ENCODE results near the gene SMIM38.

The SMIM38 gene

DNA sequence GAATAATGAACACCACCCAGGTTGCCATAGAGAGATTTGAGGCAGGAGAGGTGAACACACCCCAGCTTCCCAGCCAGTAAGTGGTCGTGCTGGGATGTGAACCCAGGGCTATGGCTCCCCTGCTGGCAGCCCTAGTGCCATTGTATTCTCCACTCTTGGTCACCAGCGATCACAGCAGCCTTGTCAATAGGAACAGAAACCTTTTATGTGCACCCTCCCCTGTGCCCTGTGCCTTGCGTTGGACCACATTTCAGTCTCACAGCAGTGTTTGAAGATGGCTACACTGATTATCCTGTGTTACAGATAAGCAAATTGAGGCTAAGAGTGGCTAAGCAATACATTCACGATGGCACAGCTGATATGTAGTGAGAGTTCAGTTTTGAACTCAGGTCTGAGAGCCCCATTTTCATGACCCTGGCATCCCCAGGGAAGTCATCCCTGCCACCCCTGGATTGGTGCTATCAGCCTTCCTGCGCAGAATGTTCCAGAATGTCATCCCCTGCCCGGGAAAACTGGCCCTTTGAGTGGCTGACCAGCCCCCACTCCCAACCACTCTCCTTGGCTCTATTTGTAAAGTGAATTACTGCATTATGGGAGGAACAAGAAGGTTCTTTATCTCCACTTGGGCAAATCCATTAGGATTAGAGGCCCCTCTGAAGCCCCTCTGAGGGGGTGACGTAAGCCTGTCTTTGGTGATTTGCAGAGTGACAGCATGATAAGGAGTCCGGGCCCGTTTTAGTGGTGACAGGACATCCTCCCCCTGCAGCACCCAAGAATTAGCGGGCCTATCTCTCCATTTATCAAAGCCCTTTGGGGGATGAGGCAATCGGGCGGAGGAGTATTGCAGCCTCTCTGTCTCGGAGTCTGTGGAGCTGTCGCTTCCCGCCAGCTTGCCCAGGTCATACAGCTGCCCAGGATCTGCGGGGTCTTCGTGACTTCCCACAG, 30.9 kb downstream of the SMIM38 start:
- DNase-seq (no peak), ATAC-seq (no peak)

DNA sequence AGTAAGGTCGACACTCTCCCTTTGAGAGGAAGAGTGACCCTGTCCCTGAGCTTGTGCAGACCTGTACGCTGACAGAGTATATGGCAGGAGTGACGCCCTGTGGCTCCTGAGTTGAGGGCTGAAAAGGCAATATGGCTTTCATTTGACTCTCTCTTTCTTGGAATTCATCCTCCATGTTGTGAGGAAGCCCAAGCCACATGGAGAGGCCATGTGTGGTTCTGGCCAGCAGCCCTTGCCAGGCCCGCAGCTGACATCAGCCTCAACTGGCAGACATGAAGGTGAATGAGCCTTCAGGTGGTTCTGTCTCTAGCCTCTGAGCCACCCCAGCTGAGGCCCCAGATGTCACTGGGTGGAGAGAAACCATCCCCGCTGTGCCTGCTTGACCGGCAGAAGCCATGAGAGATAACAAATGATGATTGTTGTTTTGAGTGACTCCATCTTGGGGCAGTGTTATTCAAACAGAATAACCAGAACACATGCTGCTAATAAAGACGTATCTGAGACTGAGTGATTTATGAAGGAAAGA, 31.9 kb downstream of the SMIM38 start:
- ATAC-seq (no peak), DNase-seq (no peak)

DNA sequence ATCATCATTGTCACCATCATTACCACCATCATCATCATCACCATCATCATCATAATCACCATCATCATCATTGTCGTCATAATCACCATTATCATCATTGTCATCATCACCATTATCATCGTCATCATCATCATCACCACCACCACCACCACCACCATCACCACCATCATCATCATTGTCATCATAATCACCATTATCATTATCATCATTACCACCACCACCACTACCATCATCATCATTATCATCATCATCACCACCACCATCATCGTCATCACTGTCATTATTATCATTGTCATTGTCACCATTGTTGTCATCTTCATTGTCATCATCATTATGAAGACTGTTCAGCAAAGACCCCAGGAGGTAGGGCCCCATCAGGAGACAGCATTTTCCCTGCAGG, 33.3 kb downstream of the SMIM38 start:
- ATAC-seq (no peak), DNase-seq (no peak)

DNA sequence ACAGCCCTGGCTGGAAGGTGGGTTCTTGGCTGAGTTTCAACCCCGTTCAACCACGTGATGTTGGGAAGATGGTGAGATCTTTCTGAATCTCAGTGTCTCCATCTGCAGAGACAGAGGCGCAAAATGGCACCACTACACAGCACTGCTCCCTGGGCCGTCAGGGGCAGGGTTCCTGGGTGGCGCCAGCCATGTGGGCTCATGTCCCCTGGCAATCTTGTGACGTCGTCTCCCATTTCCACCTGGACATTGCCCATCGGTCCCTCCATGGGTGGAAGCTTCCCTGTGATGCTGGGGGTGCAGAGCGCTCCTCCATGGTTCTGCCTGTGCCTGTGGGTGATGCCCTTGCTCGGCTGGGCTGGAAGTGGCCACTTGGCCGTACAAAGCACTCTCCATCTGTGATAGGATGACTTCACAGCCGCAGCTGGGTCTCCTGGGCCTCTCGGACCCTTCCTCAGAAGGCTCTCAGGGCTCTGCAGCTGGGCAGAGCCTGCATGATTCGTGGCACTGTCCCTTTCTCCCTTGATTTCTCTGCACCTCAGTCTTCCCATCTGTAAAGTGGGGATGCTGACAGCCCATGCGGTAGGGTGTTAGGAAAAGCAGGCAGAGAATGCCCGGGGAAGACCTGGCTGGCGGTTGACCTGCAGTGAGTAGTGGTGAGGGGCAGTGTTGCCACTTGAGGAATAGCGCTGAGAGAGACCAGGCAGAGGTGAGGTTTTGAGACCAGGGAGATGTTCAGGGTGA, 35.2 kb downstream of the SMIM38 start:
- ATAC-seq = no peak

DNA sequence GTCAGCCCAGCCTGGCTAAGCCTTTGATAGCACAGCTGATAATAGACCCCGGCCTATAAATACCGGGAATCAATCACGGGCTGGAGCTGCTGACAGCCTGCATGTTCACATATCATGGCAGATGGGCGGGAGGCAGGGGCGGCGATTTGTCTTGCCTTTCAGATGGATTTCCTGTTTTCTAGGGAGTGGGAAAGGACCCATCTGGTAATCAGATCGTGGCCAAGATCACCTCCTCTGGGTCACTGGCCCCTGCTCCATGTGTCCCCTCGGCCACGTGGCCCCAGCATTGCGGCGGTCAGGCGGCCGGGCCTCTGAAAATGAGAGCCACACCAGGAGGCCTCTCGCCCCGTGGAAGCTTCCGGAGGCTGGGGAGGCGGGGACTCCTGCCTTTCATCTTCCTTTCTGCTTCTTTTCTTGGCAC, 36.6 kb downstream of the SMIM38 start:
- DNase-seq (no peak), ATAC-seq (no peak)

More for the DNA sequence above, 35.2 kb downstream of the SMIM38 start:
- DNase-seq = no peak

DNA sequence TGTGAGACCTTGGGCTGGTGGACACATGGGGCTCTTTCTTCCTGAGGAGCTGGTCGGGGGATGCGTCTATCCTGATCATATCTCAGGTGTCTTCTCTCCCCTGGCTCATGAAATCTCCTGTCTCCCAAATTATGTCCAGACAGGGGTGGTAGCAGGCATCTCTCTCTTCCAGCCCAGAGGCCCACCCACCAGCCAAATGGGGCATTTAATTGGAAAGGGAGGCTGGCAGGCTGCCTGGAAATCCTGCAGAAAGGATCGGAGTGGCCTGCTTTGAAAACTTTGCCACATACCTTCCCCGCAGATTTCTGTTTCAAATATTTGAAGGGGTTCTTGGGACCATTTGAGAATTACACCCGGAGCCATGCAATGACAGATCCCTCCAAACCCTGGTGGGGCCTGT, 37.4 kb downstream of the SMIM38 start:
- ATAC-seq = no peak
- no peak for DNase-seq

DNA sequence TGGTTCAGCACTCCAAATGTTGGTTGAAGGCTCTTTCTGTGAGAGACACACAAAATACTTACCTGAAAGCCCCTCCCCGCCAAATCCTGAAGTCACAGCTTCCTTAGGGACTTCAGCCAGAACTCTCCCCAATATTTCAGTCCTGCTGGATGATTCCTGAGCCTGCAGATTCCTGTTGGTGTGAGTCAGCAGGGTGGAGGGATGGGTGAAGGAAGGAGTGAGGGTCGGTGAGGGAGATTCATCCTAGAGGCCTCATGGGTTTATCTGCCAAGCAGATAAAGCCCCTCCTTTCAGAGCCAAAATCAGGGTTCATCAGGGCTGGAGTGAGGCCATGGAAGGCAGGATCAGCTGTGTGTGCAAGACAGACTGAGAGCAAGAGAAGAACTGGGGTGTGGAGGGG, 37.9 kb downstream of the SMIM38 start:
- no peak for ATAC-seq
- no peak for DNase-seq

DNA sequence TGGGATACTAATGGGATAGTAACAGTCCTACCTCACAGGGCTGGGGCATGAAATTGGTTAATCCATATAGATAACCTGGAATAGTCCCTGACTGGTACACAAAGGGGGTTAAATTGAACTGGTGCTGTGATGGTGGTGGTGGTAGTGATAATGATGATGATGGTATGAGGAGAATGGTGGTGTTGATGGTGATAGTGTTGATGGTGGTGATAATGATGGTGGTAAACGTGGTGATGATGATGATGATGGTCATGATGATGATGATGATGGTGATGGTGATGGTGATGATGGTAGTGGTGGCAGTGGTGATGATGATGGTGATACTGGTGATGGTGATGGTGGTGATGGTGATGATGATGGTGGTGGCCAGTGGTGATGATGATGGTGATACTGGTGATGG, 38.7 kb downstream of the SMIM38 start:
- ATAC-seq = no peak
- DNase-seq = no peak

DNA sequence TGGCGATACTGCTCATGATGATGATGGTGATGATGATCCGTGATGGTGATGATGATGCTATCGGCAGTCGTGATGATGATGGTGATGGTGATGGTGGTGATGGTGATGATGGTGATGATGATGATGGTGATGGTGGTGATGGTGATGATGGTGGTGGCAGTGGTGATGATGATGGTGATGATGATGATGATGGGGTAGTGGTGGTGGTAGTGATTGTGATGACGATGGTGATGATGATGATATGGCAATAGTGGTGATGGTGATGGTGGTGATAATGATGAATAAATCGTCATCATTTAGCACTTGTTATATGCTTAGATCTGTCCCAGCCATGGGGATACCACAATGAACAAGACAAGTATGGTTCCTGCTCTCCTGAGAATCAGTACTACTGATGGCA, 39.2 kb downstream of the SMIM38 start:
- ATAC-seq = no peak

DNA sequence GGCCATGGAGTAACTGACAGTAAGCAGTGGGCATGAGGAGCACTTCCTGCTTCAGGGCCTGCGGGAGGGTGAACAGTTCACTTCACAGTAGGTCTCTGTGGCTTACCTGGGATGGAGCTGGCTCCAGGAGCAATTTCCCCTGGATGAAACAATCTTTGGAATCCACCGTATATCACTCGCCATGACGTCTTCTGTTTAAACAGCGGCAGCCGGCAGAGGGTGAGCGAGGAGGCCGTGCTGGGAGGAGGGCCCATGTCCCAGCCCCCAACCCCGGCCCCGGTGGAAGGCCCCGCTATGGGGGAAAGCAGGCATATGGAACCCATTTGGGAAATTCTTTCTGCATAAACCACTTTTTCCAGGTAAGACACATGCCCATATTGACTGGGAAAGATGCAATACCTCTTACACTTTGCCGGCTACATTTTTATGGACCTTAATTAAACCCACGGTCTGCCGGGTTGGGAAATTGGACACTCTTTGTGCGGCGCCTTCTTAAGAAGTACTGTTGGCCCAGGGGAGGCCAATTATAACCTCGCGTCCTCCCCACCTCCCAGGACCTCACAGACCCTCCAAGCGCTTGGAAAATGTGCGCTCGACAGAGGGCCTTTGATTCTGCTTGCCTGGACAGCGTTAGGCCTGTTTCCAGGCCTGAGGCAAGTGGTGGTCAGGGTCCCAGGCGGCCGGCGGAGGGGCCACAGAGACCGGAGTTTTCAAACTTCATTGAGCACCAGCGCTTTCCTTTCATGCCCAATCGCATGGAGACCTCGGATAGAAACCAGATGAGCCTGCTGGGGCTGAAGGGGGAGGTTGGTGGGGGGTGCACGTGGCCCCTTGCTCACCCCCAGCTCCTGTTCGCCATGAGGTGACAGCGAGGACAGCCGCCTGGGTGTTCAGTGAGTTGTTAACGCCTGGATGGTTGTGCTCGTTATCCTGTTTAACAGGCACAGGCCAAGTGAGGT, 40.4 kb downstream of the SMIM38 start:
- DNase-seq (no peak), ATAC-seq (no peak)

More for the DNA sequence above, 39.2 kb downstream of the SMIM38 start:
- no peak for DNase-seq

DNA sequence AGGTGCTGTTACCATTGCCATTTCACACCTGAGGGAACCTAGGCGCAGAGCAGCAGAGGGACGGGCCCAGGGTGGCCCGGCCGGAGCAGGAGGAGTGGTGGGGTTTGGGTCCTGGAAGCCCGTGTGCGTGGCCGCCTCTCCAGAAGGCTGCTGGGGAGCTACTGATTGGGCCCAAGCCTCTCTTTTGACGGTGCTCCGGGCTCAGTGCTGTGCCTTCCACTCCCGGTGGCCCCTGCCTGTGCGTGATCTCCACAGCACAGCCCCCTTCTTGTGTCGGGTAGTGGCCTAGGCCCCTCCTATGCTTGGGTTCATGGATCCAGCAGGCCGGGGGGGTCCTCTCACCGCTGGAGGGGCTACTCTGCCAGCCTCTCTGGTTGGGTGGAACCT, 41.0 kb downstream of the SMIM38 start:
- DNase-seq (no peak), ATAC-seq (peak; percentile 28)

DNA sequence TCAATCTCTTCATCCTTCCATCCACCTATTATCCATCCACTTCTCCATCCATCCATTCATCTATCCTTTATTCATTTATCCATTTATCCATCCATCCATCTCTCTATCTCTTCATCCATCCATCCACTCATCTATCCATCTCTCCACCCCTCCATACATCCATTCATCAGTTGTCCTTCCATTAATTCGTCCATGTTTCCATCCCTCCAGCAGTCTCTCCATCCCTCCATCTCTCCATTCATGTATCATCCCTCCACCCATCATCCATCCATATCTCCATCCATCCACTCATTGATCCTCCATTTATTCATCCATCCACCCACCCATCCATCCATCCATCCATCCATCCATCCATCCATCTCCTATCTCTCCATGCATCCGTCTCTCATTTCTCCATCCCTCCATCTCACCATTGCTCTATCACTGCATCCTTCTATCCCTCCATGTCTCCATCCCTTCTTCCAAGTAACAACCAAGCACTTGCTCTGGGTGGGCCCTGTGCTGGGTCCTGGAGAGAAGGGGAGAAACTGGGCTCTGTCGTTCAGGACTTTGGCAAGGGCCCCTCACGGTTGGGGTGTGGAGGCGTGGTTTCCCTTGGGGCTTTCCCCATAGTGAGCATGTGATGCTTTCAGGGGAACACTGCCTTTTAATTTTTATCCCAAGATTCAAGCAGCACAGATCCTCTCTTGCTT, 43.3 kb downstream of the SMIM38 start:
- DNase-seq (no peak), ATAC-seq (no peak)

DNA sequence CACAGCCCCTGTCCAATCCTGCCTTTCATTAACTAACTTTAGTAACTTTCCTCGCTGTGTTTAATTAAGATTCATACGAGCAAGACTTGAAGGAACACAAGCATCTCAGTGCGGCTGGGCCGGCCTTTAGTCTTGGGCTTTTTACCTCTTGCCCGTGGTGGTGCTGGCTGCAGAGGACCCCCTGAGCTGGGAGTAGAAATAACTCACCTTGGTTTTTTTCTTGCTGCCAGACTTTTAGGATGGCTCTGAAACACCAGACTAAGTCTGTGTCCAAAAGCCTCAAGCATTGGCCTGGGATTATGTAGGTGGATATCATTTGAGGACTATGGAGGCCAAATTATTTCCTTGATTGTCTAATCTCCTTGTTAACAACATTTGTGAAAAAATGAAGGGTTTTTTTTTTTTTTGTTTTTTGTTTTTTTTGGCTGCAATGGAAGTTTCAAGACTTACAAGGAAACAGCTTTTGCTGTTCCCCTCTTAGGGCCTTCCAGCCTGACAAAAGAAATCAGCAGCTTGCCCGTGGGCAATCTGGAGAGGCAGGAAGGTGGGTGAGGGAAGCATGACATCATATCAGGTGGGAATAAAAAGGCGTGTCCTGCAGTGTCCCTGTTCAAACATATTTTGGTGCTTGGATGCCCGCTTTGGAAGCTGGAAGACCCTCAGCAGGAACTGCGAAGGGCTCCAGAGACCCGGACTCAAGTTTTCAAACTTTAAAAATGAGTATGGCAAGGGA, 44.0 kb downstream of the SMIM38 start:
- DNase-seq (no peak), ATAC-seq (no peak)

DNA sequence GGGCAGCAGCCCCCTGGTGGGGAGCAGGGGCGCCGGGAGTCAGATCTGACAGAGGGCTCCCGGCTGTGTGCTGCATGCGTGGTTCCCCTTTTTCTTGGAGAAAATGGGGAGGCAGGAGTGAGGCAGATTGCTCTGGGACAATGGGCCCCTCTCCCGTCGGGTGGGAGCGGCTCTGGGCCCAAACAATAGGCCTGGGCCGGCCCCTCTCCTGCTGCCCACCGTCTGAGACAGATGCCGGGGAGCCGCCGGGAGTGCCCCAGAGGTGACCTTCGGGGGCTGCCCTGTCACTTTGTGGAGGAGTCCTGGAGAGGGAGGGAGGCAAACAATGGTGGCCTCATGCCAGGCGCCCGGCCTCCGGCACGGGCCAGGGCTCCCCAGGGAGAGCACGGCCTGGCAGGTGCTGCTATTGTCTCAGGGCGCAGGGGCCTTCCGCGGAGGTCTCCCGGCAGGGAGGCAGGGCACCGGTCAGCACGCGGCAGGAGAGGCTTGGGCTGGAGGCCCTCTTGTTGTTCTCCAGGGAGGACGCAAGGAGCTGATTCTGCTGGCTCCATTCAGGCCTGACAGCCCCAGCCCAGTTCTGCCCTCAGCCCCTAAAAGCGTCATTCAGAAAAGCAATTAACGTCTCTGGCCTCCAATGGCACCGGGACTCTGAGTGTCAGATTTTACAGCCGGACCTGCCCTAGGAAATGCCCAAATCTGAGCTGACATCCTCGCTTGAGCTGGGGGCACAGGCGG, 44.8 kb downstream of the SMIM38 start:
- ATAC-seq = no peak

DNA sequence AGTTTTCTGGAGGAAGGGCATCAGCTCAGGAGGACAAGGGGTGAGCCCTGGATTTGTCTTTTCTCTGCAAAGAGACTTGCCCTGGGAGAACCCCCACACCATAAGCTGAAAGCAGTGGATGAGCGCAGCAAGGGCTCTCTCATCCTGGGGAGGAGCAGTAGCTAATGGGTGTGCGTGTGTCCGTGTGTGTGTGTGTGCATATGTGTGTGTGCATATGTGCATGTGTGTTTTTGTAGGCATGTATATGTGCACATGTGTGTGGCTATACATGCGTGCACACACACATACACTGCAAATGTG, 45.3 kb downstream of the SMIM38 start:
- DNase-seq = no peak
- no peak for ATAC-seq

More for the DNA sequence above, 44.8 kb downstream of the SMIM38 start:
- no peak for DNase-seq

DNA sequence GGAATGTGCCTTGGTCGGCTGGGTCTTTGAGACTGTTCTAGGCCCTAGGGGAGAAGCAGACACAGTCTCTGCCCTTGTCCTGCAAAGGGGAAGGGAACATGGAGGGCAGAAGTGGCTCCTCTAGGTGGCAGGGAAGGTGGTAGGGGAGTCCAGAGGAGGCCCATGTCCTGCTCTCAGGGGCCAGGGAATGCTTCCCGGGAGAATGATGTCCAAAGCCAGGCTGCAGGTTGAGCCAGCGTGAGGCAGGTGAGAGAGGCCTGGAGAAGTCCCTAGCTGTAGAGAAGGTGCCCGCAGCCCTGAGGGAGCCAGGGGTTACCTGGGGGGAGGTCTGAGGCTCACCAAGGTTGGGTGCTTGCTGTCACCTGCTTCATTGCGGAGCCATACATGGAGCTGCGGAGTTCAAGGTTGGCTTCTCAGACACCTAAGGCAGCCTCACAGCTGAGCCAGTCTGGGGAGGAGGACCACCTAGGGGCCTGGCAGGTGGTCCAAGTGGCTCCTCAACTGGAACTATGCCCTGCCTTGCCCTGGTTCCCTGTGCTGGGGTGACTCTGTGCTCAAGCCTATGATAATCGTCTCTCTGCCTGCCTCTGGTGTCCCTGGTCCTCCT, 46.1 kb downstream of the SMIM38 start:
- DNase-seq = no peak
- ATAC-seq = no peak

DNA sequence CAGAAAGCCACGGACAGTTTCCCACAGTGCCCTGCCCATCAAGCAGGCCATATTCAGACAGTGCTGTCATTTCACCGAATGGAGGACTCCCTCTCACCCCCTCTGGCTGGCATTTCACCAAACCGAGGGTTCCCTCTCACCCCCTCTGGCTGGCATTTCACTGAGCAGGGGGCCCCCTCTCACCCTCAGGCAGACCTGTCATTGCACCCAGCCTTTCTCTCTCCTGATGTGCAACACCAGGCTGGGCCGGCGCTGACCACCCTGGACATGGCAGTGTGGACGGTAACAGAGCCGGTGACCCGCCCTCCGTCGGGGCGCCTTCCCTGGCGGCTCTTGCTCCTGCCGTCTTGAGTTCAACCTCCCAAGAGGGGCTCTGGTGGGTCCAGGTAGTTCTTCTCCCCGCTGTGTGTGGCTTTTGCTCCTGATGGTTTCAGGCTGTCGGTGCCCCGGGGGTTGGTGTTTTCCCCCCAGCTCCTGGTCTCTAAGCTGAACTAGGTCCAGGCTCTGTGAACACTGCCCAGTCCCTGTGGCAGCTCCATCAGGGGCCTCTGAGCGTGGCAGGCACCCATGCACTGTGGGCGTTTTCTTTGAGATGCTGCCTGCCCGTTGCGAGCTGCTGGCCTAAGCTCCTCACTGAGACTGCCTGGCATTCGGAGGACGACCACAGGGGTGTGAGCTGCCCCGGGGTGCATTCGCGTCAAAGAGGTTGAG, 46.9 kb downstream of the SMIM38 start:
- DNase-seq = no peak
- ATAC-seq = no peak

DNA sequence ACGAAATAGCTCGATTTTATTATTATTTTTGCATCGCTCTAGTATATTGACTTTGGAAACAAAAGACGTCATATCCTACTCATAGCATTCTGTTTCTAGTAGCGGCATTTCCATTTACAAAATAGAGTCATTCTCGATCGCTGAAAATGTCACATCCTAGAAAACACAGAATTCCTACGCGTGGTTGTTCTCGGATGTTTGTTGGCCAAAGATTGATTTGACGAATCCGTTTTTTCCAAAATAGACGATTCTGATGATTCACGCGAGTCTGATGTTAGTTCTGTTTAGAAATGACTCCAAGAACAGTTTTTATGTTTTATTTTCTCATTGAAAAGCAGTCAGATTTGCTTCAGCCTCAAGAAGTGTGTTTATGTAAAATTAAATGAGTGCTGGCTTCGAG, 47.6 kb downstream of the SMIM38 start:
- DNase-seq (no peak), ATAC-seq (no peak)

DNA sequence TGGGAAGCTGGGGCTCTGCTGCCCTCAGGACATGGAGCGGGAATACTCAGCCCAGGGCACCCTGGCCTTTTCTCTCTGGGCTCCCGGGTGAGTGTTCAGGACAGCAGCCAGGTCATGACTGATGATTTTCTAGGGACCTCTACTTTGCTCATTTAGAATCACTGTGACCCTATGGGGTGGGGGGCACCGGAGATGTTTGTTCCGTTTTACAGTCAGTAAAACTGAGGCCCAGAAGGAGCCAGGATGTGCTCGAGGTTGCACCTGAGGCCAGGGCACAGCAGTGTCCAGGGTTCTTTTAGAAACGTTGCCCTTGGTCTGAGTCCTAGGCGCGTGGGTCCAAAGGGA, 48.1 kb downstream of the SMIM38 start:
- DNase-seq = no peak
- ATAC-seq = no peak

Data from stimulated activated naive CD8-positive, alpha-beta T cell treated with anti-CD3 and anti-CD28 coated beads, Interleukin-15, Interleukin-2, amounts not matched to agents 100 U/mL and 50 U/mL, for 24 hours (primary cell).